ENCODE data around the gene ADORA1.

Gene ADORA1

GRCh38 chr1:203176273-203177035 lies 48.9 kb downstream of the ADORA1 start:
- no peak for DNase-seq

GRCh38 chr1:203177036-203177405 lies 49.5 kb downstream of the ADORA1 start:
- no peak for DNase-seq

GRCh38 chr1:203177470-203178039 lies 50.0 kb downstream of the ADORA1 start:
- DNase-seq = no peak

- no peak for DNase-seq
Observed at GRCh38 chr1:203178083-203178482, 50.6 kb downstream of the ADORA1 start.

- DNase-seq = no peak
Observed at GRCh38 chr1:203178821-203179666, 51.5 kb downstream of the ADORA1 start.

GRCh38 chr1:203179667-203180005 lies 52.1 kb downstream of the ADORA1 start:
- no peak for DNase-seq

- DNase-seq = no peak
Observed at GRCh38 chr1:203180611-203181330, 53.2 kb downstream of the ADORA1 start.

GRCh38 chr1:203181586-203182386 lies 54.3 kb downstream of the ADORA1 start:
- no peak for DNase-seq

- no peak for DNase-seq
Observed at GRCh38 chr1:203182387-203182953, 54.9 kb downstream of the ADORA1 start.

GRCh38 chr1:203183828-203184227 lies 56.3 kb downstream of the ADORA1 start:
- no peak for DNase-seq

GRCh38 chr1:203184467-203184866 lies 56.9 kb downstream of the ADORA1 start:
- no peak for DNase-seq

- DNase-seq = no peak
Observed at GRCh38 chr1:203185061-203185461, 57.5 kb downstream of the ADORA1 start.

- DNase-seq = no peak
Observed at GRCh38 chr1:203185585-203185984, 58.1 kb downstream of the ADORA1 start.

GRCh38 chr1:203186091-203186445 lies 58.5 kb downstream of the ADORA1 start:
- DNase-seq = no peak

- no peak for DNase-seq
Observed at GRCh38 chr1:203186446-203187303, 59.1 kb downstream of the ADORA1 start, which contains the start of gene CHI3L1. Gene CHI3L1, minus strand, starts transcription at chr1:203186704. Its CDS starts 81 bp downstream, at chr1:203186623.

- DNase-seq = no peak
Observed at GRCh38 chr1:203187304-203187685, 59.8 kb downstream of the ADORA1 start.

GRCh38 chr1:203187689-203188264 lies 60.3 kb downstream of the ADORA1 start:
- DNase-seq = no peak

- no peak for DNase-seq
Observed at GRCh38 chr1:203188686-203189232, 61.2 kb downstream of the ADORA1 start.

- DNase-seq = no peak
Observed at GRCh38 chr1:203189951-203190352, 62.4 kb downstream of the ADORA1 start.

GRCh38 chr1:203190949-203191348 lies 63.4 kb downstream of the ADORA1 start:
- DNase-seq = no peak
